ENCODE results near the gene STOX2. TPM values are rescaled to one million over a fixed set of nuclear protein-coding genes. Genes with fewer than 3 reads are reported as not detected.

STOX2 gene
- total and polyA plus RNA-seq, 2 of the 8 experiments (the other 6 are each of a cell fraction or from before 2014, with no cell fraction given), result 5.5 to 20.0 TPM

GRCh38 chr4:184046148-184046547, 141.0 kb downstream of the STOX2 start:
- H2BK120ac ChIP-seq (replicated peaks; ENCODE audit: low read depth, low read length), result no peak overlapping the region
- no peak for FAIRE-seq

More at GRCh38 chr4:184046148-184046547, 141.0 kb downstream of the STOX2 start:
- H2AFZ ChIP-seq (ENCODE audit: low read length), result no peak overlapping the region
- H3K18ac ChIP-seq (ENCODE audit: extremely low read depth, low read length), result no peak overlapping the region
- no peak overlapping the region for H4K8ac ChIP-seq (ENCODE audit: extremely low read depth, insufficient read depth, low read length)
- H3K36me3 ChIP-seq (ENCODE audit: control insufficient read depth in 2 of 4, insufficient read depth in 4 of 4, low read length in 3 of 4), result no peaks in the 10 kb centered on the region
- WGBS, 2 experiments (ENCODE audit: extremely low coverage in 1 of 2, insufficient coverage in 1 of 2, insufficient read length in 1 of 2, insufficient replicate concordance in 2 of 2, low coverage in 1 of 2, low lambda C conversion rate in 2 of 2, missing lambda C conversion rate in 1 of 2), result 93% methylated on average over 1 of the region's 1 CpG; no CpG with 5 or more reads in 1 of the 2 experiments
- no peak overlapping the region for H4K5ac ChIP-seq (ENCODE audit: insufficient read length, low read depth, low read length)
- H3K9ac ChIP-seq (replicated peaks in 1 of 4; ENCODE audit: extremely low read depth in 1 of 4, low read depth in 3 of 4, low read length in 3 of 4), result no peak overlapping the region
- POLR2A ChIA-PET (ENCODE audit: partially characterized antibody), result no interaction called here
- H2BK5ac ChIP-seq (ENCODE audit: low read depth, low read length), result no peak overlapping the region
- no peak overlapping the region for H2BK15ac ChIP-seq (ENCODE audit: low read length)
- H3K23ac ChIP-seq (ENCODE audit: insufficient read length), result no peak overlapping the region
- DNase-seq (ENCODE audit: low read depth in 1 of 2, low spot score in 2 of 2), result no peak
- H4K20me1 ChIP-seq (replicated peaks in 1 of 2; ENCODE audit: control insufficient read depth in 1 of 2, insufficient read depth in 2 of 2, low read length in 2 of 2), result no peaks in the 10 kb centered on the region
- no peaks in the 10 kb centered on the region for H3K23me2 ChIP-seq (ENCODE audit: low read depth, low read length)
- peaks cover 0 to under 1% (median 0%) of the 10 kb centered on the region in 4 experiments; a peak in 2 of 7 replicates for H3K27me3 ChIP-seq (replicated peaks in 1 of 4; ENCODE audit: control insufficient read depth in 3 of 4, extremely low read depth in 1 of 4, insufficient read depth in 3 of 4, low read length in 3 of 4)
- no peak overlapping the region for H4K91ac ChIP-seq (replicated peaks; ENCODE audit: insufficient read length, low read length)
- H2AK5ac ChIP-seq (ENCODE audit: low read depth, low read length), result no peak overlapping the region
- TF ChIP-seq KDM5A (IDR thresholded peaks at IDR 0.05; ENCODE audit: low read length), result no peak
- no peak overlapping the region for H3K27ac ChIP-seq (ENCODE audit: low read depth, low read length)
- H3K4me2 ChIP-seq (ENCODE audit: insufficient read depth in 1 of 2, low read depth in 2 of 2, low read length in 2 of 2), result no peak overlapping the region
- no peak overlapping the region for H3K4me3 ChIP-seq (ENCODE audit: extremely low read depth in 1 of 4, insufficient read depth in 2 of 4, low read depth in 3 of 4, low read length in 4 of 4)
- no peak overlapping the region for H3K4ac ChIP-seq (replicated peaks; ENCODE audit: insufficient read length, low read depth, low read length)
- no peak overlapping the region for H3K14ac ChIP-seq (ENCODE audit: insufficient read length)
- H2BK20ac ChIP-seq (ENCODE audit: low read length), result no peak overlapping the region
- H3K56ac ChIP-seq (replicated peaks; ENCODE audit: insufficient read length, low read depth, low read length), result no peak overlapping the region
- no peaks in the 10 kb centered on the region for H3K4me1 ChIP-seq (replicated peaks in 1 of 4; ENCODE audit: control insufficient read depth in 3 of 4, insufficient read depth in 4 of 4, low read length in 3 of 4)
- no peak overlapping the region for H2BK12ac ChIP-seq (ENCODE audit: low read depth, low read length)
- H3K79me1 ChIP-seq (ENCODE audit: low read depth, low read length), result no peaks in the 10 kb centered on the region
- H3K9me3 ChIP-seq (ENCODE audit: insufficient read depth in 2 of 2, low read depth in 1 of 2, low read length in 1 of 2), result peaks cover 7 to 9% of the 10 kb centered on the region in 2 experiments; a peak in 3 of 4 replicates
- CTCF ChIA-PET (ENCODE audit: partially characterized antibody), result no interaction called here
- H3K79me2 ChIP-seq (ENCODE audit: control insufficient read depth in 1 of 2, insufficient read depth in 2 of 2, low read length in 2 of 2), result no peaks in the 10 kb centered on the region
